GM21367 (cell line): ENCODE data around the gene ADAMTSL1.

ENCODE experiments used
- ATAC-seq: cut with Tn5 transposase; IDR thresholded peaks from one replicate; pipeline ENCODE4 v1.9.1; 2021; ENCODE audit not compliant: unreplicated experiment

Gene ADAMTSL1

GRCh38 chr9:18496256-18497000 lies 22.5 kb downstream of the ADAMTSL1 start:
- no peak for ATAC-seq

GRCh38 chr9:18499062-18499461 lies 25.1 kb downstream of the ADAMTSL1 start:
- ATAC-seq = no peak

GRCh38 chr9:18499980-18500379 lies 26.0 kb downstream of the ADAMTSL1 start:
- no peak for ATAC-seq

- ATAC-seq = no peak
Measured at GRCh38 chr9:18500451-18500850, 26.5 kb downstream of the ADAMTSL1 start.

GRCh38 chr9:18501949-18502348 lies 28.0 kb downstream of the ADAMTSL1 start:
- ATAC-seq = no peak

- ATAC-seq = no peak
Measured at GRCh38 chr9:18502546-18502945, 28.6 kb downstream of the ADAMTSL1 start.

- ATAC-seq = no peak
Measured at GRCh38 chr9:18504707-18505106, 30.8 kb downstream of the ADAMTSL1 start.

- ATAC-seq = no peak
Measured at GRCh38 chr9:18507151-18507550, 33.2 kb downstream of the ADAMTSL1 start.

- ATAC-seq = no peak
Measured at GRCh38 chr9:18516514-18516913, 42.6 kb downstream of the ADAMTSL1 start.

GRCh38 chr9:18516965-18517364 lies 43.0 kb downstream of the ADAMTSL1 start:
- ATAC-seq = no peak

GRCh38 chr9:18520416-18521047 lies 46.6 kb downstream of the ADAMTSL1 start:
- ATAC-seq = no peak

- ATAC-seq = no peak
Measured at GRCh38 chr9:18526685-18527084, 52.7 kb downstream of the ADAMTSL1 start.

GRCh38 chr9:18531136-18532065 lies 57.4 kb downstream of the ADAMTSL1 start:
- no peak for ATAC-seq

GRCh38 chr9:18534611-18535010 lies 60.7 kb downstream of the ADAMTSL1 start:
- no peak for ATAC-seq

GRCh38 chr9:18536554-18536953 lies 62.6 kb downstream of the ADAMTSL1 start:
- no peak for ATAC-seq

- no peak for ATAC-seq
Measured at GRCh38 chr9:18539203-18539693, 65.3 kb downstream of the ADAMTSL1 start.

GRCh38 chr9:18542837-18543405 lies 69.0 kb downstream of the ADAMTSL1 start:
- ATAC-seq = no peak

GRCh38 chr9:18543406-18544192 lies 69.6 kb downstream of the ADAMTSL1 start:
- ATAC-seq = no peak

- no peak for ATAC-seq
Measured at GRCh38 chr9:18544456-18544855, 70.5 kb downstream of the ADAMTSL1 start.

- no peak for ATAC-seq
Measured at GRCh38 chr9:18545636-18546360, 71.8 kb downstream of the ADAMTSL1 start.
